GM21786 (cell line): Measurements from ENCODE around the gene SLC9A4.

Source experiments
- ATAC-seq: cut with Tn5 transposase; IDR thresholded peaks from one replicate; pipeline ENCODE4 v1.9.1; 2021; ENCODE audit not compliant: unreplicated experiment

SLC9A4 gene

DNA sequence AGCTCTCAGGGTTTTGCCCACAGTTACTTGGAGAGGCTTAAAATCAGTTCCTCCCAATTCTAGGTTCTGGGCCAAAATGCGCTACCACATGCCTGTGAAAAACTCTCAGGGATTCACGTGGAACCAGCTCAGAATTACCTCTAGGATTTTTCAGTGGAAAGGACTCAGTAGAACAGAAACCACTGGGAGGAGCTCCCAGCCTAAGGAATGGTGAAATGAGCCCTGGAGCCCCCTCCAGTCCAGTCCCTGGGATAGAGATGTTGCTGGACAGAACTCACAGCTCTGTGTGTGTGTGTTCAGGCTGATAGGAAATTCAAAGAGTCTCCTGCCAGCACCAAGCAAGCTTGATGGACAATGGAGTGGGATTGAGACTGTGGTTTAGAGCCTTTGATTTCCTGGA is 21.1 kb upstream of the SLC9A4 start:
- ATAC-seq = no peak

DNA sequence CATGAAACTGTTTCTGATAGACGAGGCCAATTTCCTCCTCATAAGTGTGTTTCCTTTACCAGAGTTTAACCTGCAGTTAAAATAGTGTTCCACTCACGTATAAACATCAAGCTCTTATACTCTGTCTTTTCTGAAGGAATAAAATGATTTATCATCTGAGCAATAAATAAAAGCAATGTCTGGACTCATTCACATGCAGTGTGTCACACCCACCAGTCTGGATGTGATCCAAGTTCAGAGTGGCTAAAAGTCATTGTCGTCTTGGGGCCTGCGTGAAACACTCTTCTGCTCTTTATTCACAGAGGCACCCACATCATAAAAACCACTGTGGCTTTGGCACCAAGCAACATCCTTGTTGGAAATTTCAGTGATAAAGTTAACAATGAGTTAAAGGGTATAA is 19.5 kb upstream of the SLC9A4 start:
- no peak for ATAC-seq

DNA sequence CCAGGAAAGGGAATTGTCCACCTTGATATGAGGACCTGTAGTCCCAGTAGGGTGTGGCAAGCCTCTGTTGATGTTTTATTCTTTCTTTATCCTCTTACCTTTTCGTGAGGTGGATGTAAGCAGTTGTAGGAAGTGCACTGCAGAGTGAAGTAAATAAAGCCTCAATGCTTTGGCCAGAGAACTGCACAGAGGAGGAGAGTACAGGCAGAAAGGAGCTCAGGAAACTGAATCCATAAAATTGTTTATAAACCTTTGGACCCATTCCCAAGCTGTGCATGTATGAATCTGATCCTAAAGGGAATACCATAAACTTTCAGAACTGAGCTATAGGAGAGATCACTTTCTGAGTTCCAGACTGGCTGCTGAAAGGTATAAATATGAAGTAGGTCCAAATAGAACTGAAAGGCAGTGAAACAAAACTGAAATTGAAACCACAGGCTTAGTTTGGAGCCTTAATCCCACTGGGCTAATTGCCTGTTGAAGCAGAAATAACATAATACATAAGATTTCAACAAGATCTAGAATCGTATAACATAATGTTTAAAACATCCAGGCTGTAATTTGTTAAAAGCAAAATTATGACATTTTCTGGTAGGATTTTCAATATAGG is 17.9 kb upstream of the SLC9A4 start:
- ATAC-seq = no peak

DNA sequence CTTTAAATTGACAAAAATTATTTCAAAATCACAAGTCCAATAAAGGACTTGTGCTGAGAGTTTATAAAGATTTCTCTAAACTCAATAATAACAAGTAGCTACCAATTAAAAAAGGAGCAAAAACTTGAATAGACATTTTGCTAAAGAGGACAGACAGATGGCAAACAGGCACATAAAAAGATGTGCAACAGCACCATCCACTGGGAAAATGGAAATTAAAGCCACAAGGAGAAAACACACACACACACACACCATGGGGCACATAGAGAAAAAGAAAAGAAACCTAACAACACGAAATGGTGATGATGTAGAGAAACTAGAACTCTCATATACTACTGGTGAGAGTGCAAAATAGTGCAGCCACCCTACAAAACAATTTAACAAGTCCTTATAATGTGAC is 12.6 kb upstream of the SLC9A4 start:
- ATAC-seq = no peak

DNA sequence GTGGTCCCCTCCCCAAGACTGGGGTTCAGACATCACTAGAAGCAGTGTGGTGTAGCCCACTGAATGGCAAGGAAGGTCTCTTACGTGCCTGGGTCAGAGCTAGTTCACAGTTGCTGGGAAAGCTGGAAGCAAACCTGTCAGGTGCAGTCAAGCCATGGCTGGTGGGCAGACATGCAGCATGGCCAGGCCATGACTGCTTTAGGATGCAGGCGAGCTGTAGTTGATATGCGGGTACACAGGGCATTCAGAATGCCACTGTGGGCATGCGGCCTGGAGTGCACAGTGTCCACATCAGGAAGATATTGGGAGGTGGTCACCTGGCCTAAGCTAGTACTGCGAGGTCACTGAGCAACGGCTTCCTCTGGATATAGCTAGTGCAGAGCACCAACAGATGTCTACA is 11.8 kb upstream of the SLC9A4 start:
- ATAC-seq = no peak

DNA sequence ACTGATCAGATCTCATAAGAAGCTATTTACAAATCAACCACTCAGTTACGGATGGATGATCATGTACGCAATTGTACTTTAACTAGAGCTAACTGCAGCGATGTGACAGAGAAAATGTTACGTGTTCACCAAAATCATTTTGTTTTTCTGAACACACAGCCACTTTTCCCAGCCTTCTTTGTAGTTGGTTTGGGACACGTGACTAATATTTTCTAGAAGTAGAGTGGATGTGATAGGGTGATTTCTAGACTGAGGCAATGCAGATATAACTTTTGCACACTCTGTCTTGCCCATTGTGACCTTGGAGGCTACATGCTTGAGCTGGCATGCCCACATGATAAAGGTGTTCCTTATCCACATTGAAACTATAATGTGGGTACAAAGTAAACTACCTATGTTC is 9.9 kb upstream of the SLC9A4 start:
- ATAC-seq = no peak

DNA sequence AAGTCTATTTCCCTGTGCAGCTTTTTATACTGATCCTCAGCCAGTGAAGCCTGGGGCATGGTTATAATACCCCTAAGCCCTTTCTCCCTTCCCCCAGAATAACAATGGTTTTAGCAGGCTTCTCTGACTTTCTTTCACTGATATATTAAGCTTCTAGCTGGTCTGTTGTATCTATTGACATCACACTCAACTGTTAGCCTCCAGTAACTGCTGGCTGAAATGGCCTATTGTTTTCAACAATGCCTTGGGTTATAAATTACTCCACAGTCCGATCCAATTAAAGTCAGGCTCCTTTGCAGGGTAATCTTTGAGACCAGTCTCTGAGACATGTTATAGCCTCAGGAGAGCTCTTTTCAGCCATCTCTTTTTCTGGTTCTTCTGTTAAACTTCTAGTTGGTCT is 2.9 kb upstream of the SLC9A4 start:
- no peak for ATAC-seq

DNA sequence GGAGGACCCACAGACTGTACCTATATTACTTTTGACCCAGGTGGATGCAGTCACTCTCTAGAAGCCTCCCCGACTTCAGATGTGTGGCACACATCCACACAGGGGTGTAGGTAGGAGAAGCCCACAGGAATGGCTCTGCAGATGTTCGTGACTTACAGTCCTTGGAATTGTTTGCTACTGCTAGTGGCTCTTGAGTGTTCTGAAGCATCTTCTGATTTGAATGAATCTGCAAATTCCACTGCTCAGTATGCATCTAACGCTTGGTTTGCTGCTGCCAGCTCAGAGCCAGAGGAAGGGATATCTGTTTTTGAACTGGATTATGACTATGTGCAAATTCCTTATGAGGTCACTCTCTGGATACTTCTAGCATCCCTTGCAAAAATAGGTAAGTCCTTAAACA is 605 bp downstream of the SLC9A4 start:
- no peak for ATAC-seq

DNA sequence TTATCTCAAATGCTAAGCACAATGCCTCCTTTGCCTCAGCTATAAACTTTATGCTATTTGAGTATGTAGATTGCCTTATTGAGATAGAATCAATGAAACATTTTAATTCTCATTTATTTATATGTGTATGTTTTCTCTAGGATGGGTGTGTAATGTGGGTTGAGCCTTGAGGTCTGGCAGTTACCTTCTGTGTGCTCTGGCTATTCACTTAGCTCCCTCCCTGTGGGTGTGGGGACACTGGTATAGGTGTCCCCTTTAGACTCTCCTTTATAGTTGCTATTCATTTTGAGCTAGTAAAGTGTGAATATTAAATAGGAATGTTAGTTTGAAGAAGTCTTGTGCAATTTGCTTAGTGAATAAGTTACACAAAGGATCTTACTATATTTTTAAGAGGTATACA is 1.8 kb downstream of the SLC9A4 start:
- ATAC-seq = no peak

DNA sequence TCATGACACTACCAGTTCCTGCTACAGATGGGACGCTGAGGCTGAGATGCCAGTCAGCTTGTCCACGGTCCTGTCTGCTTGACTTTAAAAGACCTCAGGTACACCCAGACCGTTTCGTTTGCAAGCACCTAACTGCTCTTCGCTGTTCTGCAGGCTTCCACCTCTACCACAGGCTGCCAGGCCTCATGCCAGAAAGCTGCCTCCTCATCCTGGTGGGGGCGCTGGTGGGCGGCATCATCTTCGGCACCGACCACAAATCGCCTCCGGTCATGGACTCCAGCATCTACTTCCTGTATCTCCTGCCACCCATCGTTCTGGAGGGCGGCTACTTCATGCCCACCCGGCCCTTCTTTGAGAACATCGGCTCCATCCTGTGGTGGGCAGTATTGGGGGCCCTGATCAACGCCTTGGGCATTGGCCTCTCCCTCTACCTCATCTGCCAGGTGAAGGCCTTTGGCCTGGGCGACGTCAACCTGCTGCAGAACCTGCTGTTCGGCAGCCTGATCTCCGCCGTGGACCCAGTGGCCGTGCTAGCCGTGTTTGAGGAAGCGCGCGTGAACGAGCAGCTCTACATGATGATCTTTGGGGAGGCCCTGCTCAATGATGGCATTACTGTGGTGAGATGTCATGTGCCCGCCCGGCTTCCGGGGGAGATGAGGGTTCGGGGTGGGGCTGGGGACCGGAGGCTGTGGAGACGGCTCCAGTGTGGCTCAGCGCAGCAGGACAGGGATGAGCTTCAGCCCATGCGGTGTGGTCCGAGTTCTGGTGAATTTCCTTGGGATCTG is 5.9 kb downstream of the SLC9A4 start:
- no peak for ATAC-seq

DNA sequence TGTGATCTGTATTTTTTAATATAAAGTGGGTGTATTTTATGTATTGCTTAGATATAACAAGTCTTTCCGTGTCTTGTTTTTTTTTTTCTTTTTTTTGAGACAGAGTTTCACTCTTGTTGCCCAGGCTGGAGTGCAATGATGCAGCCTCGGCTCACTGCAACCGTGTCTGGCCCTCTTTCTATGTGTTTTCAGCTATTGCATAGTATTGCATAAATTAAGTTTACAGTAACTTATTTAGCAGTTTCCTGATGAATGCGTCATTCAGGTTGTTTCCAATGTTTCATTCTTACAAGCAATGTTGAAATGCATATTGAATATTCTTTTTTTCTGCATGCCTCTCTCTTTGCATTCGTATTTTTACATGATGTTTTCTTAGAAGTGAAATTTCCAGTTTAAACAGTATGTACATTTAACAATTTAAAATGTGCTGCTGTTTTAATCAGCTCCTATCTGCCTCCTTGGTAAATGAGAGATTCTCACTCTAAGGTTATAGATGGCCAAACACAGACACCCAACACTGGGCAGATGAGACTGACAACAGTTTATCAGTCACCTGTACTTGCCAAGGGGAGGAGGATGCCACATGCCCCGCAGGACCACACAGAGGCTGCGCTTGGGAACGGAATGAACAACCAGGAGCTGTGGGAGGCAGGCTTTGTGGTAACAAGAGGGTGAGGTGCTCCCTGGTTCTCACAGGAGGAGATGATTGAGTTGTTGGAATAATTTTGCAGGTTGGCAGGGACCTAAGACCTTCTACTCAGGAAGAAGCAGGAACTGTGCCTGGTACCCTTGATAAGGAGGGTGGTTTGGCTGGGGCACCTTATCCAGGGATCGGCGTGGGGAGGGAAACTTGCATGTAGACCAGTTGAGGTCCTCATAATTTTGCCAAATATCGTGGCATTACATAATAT is 7.5 kb downstream of the SLC9A4 start:
- ATAC-seq = no peak

DNA sequence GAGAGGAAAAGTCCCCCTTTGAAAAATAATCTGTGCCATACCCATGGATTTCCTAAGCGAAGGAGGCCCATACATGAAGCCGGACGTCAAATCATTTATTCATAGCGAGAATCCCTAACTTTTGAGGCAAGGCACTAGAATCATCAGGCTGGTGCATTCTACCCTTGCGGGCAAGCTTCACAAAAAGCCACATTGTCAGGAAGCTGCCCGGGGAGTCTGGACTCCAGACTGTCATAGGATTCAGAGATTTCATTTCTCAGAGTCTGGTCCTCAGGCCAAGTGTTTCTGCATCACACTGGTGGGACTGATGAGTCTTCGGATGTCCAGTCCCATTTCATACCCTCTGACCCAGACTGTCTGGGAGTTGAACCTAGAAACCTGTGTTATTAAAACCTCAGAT is 8.9 kb downstream of the SLC9A4 start:
- no peak for ATAC-seq

DNA sequence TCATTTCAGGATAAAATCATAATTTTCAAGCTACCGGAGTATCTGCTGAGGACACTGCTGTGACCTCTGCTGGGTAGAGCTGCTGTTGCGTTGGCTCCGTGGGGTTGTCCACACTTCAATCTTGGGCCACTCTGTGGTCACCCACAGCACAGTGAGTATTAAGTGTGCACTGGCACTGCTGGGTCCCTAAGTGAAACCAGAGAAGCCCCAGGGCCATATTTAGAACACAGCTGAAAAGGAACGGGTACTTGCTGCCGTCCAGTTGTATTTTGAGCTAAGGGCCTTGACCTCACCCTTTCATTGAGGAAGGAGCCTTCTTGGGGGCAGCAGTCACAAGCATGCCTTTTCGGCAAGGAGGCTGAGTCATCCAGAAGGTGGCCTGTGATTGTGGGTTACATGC is 10.1 kb downstream of the SLC9A4 start:
- ATAC-seq = no peak

DNA sequence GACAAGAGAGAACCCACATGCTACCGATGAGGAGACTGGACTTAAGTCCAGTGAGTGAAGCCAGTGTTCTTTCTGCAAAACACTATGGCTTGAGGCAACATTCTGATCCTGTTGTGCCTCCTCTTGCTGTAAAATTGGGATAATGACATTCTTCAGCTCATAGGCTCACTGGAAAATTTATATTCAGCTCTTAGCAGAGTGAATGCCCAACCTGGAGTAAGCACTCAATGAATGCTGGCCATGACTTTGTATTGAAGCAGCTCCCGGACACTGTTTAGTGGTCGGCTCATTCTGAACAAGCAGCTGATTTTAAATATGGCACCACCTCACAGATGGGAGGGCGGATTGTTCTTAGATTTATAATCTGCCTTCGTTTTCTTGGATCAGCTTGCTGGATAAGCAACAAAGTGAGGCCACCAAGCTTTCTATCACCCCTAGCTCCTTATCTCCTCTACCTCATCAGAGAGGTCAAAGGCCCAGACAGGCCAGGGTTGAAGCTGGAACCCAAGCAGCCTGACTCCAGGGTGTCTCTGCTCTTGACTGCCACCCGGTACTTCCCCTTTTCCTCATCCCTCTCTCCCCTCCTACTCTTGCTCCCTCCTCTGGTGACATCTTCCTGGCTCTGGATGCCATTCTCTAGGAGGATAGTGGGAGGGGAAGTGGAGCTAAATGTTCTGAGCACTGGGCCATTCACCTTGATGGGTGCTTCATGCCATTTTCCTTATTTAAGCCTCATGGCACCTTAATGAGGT is 11.5 kb downstream of the SLC9A4 start:
- no peak for ATAC-seq

DNA sequence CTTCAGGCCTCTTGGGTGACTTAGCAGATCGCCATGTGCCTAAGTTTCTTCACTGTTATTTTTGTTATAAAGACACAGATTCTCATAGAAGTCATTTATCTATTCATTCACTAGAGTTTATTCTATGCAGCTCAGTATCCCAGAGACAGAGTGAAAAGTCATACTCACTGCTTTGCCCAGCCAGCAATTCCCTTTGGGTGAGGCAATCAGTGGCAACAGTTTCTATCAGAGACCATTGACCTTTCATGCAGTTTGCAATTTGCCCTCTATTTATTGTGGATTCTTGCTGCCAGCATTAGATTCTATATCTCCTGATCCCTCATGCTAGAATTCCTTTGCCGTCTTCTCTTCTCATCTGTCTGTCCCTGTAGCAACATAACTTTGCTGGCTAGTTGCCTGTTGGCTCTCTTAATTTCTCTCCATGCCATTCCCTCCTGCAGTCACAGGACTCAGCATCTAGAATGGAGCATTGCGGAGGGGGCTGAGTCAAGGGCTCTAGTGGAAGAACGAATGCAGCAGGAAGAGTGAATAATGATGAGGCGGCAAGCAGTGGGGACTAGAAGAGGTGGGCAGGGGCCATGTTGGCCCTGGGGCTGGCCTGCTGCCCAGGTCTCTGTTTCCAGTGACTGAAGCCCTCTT is 12.2 kb downstream of the SLC9A4 start:
- ATAC-seq = no peak

DNA sequence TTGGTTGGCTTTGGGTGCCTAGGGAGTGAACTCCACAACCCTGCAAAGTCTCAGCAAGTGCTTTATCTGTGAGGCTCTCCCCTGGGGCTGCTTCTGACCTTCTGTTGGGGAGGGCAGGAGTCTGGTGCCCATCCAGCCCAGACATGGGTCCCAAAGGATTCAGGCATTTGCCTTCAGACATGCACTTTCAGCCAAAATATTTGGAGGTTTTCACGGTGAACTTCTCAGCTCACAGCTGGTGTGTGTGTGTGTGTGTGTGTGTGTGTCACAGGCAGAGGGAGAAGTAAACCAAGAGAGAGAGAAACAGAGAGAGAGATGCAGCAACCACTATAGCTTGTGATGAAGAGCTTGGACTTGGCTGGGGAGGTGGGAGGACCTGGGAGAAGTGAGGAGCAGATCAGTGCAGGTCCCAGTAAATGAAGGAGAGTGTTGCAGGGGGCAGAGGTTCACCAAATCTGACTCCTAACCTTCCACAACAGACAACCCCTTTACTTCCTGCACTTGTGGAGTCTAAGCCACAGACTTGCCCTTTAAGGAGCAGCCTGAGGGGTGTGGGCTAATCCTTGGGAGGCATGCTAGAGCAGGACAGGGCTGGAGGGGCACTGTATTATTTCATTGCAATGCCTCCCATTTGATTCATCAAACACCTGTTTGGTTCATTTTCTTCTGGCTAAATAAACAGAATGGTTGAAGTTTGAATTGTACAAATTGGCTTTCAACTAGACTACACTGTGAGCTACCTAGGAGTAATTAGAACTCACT is 14.1 kb downstream of the SLC9A4 start:
- ATAC-seq = no peak

DNA sequence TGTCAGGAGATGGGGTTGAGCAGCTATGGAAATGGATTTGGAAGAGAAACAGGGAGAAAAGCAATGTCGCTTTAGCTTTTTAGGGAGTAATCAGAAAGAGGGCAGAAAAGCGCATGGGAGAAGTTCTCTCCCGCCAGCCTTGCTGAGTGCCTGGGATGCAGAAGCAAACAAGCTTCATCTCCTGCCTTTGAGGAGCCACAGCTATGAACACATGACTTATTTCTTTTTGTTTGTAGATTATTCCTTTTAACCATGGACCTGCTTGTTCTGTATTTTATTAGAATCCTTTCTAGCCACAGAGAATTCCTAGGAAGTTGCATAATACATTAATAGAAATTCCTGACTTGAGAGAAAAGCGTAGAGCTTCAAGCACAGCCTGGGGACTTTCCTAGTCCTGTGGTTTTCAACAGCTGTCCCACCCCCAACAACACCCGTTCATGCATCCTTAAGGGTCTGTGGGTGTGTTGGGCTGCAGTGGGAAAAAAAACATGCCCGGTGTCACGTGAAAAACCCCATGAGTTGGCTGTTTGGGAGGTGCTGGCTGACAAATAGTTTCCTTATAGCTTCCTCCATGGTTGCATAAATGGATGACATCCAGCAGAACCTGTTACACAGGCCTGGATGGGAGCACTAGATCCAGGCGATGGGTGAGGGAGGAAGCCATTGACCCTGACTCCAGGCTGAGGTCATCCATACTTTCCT is 14.9 kb downstream of the SLC9A4 start:
- ATAC-seq = no peak

DNA sequence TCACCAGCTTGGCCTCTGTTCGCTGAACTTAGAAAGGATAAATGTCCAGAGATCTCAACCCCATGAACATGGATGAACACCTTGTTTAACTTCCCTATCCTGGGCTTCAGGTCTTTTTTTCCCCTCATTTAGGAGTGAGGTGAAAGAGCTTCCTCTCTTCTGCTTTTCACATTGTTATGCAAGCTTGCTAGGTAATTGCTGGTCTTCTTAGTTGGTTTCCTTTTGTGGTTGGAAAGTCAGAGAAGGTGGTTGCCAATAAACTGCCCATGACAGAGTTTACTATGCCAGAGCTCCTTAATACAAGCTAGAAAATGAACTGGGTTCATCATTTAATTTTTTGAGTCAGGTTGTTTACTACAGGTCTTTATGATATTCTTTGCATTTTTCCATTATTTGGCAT is 16.6 kb downstream of the SLC9A4 start:
- no peak for ATAC-seq

DNA sequence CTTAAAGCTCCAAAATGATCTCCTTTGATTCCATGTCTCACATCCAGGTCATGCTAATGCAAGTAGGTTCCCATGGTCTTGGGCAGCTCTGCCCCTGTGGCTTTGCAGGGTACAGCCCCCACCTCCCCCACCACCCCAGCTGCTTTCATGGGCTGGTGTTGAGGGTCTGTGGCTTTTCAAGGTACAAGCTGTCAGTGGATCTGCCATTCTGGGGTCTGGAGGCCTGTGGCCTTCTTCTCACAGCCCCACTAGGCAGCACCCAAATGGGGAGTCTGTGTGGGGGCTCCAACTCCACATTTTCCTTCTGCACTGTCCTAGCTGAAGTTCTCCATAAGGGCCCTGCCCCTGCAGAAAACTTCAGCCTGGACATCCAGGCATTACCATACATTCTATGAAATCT is 19.0 kb downstream of the SLC9A4 start:
- ATAC-seq = no peak
